LNCaP clone FGC (cell line): ENCODE results near the gene POU2F3.

Experiments
- DNase-seq: peaks from one replicate; pipeline ENCODE4 v3.0.0-alpha.2; 2011; ENCODE audit warnings: low read depth
- H3K4me3 ChIP-seq: 2 replicates; pipeline ENCODE4 v1.5.1; 2011; ENCODE audit warnings: mild to moderate bottlenecking, low read depth, low read length, control low read depth
- TF ChIP-seq, protein P1 (sequence below): IDR thresholded peaks from 2 replicates; pipeline ENCODE4 v1.5.1; 2012; ENCODE audit warnings: mild to moderate bottlenecking; ENCODE audit not compliant: control insufficient read depth, insufficient read depth; ENCODE audit errors: extremely low read depth

POU2F3 gene

DNA sequence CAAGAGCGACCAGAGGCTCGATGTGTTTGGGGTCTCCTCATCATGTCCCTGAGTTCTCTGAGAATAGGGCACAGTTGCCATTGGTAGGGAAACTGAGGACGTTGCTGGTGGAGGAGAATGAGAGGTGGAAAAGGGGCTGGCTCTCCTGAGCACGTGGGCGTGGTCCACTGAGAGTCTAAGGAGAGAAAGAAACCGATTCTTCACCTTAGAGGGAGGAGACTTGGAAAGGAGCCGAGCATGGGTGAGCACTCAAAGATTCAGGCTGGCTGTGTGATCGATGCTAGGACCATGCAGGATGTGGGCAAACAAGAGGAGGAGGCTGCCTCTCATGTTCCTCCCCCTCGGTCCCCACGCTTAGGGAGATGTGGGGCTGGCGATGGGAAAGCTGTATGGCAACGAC, 65.3 kb downstream of the POU2F3 start:
- DNase-seq: no peak
- no peak overlapping the region for H3K4me3 ChIP-seq
- TF ChIP-seq, protein P1, sequence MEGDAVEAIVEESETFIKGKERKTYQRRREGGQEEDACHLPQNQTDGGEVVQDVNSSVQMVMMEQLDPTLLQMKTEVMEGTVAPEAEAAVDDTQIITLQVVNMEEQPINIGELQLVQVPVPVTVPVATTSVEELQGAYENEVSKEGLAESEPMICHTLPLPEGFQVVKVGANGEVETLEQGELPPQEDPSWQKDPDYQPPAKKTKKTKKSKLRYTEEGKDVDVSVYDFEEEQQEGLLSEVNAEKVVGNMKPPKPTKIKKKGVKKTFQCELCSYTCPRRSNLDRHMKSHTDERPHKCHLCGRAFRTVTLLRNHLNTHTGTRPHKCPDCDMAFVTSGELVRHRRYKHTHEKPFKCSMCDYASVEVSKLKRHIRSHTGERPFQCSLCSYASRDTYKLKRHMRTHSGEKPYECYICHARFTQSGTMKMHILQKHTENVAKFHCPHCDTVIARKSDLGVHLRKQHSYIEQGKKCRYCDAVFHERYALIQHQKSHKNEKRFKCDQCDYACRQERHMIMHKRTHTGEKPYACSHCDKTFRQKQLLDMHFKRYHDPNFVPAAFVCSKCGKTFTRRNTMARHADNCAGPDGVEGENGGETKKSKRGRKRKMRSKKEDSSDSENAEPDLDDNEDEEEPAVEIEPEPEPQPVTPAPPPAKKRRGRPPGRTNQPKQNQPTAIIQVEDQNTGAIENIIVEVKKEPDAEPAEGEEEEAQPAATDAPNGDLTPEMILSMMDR: no peak

DNA sequence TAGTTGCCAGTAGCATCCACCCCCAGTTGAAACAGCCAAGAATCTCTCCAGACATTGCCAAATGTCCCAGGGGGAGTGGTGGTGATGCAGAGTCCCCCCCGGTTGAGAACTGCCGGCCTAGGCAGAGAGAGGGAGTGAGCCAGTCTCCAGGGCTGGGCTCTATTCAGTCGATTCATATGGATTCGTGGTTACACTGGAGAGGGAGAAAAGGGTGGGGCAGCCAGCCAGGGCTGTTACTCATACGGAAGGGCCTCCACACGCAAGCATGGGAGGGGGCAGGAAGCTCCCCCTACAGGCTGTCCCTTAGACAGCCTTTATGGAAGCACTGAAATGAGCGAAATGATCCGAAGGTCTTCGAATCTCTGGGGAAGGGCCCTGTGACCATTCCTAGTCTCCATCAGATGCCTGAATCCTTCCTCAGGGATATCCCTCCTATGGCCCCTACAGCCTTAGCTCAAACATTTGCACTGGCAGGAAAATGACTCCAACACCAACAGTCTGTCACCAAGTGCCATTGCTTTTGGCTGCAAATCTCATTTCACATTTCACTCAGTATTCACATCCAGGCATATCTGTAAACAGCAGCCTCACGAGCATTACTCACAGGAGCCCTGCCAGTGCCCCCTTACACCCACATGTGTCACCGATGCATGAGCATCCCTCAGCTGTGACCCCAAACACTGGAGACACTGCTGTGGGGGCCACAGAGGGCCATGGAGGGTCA, 66.7 kb downstream of the POU2F3 start:
- DNase-seq: no peak
- H3K4me3 ChIP-seq: no peak overlapping the region
- TF ChIP-seq, protein P1: no peak

DNA sequence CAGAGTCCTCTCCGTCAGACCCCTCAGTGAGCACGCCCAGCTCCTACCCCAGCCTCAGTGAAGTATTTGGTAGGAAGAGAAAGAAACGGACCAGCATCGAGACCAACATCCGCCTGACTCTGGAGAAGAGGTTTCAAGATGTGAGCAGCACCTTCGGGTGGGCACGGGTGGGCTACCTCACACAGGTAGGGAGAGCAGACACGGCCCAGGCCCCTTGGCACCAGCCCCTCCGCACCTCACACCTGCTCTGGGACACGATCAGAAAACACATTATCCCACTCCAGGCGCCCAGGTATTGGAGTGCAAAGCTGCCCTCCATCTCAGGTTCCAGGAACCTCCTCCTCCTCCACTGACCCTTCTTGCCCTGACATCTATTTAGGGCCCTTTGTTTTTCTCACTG, 67.5 kb downstream of the POU2F3 start:
- H3K4me3 ChIP-seq: no peak overlapping the region
- TF ChIP-seq, protein P1: no peak
- DNase-seq: no peak

DNA sequence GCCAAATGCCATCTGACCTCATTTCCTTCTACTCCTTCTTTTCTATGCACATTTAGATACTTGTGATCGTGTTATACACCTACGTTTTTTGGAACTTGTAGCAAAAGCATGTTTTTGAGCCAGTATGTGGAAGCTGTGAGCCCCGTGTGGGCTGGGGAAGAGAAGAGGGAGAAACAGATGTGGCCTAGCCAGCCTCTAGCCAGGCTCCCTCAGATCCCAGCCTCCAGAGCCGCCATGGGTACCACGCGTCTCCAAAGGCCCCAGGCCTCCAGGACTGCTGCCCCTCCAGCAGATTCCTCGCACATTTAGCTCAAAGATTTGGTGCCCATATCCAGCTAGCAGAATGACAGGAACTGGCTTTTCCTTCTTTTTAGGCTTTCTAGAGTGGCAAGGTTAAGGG, 68.1 kb downstream of the POU2F3 start:
- H3K4me3 ChIP-seq: no peak overlapping the region
- DNase-seq: no peak
- TF ChIP-seq, protein P1: no peak

DNA sequence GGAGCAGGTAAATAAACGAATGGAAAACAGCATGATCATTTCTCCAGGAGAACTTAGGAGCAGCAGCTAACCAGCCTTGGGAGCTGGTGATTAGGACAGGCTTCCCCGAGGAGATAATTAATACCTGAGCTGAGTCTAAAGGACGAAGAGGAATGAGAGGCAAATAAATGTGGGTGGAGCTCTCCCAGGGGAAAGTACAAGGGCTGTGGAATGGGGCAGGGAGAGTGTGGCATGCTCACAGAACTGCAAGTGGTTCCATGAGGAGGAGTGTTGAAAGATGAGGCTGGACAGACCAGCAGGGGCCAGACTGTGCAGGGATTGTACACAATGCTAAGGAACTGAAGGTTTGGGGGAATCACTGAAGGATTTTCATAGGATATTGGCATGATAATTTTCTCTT, 70.9 kb downstream of the POU2F3 start:
- TF ChIP-seq, protein P1: no peak
- DNase-seq: no peak
- no peak overlapping the region for H3K4me3 ChIP-seq

DNA sequence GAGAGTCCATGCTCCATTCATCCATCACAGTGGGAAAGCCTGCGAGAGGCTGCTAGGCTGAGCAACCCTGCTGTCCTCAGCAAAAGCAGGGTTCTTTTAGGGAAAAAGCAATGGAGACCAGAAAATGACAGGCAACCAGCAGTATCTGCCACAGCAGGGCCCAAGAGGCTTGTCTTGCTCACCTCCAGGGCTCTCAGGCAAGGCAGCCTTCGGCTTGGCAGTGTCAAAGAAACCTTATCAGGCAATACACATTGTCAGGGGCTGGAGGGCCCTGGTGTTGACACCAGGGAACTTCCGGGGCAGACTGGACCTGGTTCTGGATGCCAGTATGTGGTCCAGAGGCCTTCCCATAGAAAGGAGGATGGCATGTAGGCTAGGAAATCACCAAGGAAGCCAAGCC, 74.9 kb downstream of the POU2F3 start:
- H3K4me3 ChIP-seq: no peak overlapping the region
- TF ChIP-seq, protein P1: no peak
- no peak for DNase-seq

DNA sequence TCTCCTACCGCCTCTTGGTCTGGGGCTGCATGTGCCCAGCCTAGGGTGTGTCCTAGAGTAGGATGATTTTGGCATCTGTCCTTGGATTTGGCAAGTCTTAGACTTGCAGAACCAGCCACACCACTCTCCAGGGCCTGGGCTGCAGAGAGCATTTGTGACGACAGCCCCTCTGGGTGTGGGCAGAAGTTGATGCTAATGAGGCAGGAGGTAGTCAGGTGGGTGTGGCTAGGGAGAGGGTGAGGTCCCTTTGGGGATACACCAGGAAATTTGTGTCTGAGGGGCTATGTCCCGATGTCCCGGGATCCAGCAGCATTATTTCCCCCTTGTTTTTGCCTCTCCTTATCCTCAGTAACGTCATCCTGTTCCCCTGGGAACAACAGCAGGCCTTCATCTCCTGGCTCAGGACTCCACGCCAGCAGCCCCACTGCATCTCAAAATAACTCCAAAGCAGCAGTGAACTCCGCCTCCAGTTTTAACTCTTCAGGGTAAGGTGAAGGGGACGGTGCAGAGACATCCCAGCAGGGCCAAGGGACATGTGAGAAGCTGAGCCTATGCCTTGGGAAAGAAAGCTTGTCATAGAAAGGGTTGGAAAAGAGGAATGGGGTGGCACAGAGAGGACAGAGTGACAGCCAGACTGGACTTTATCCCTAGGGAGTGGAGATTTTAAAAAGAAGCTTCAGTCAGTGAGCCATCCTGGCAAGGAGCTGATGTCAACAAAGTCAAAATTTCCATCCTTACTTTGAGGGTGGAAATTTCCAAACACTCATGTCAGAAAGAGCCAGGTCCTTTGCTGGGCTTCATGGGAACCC, 77.1 kb downstream of the POU2F3 start:
- H3K4me3 ChIP-seq: no peak overlapping the region
- TF ChIP-seq, protein P1: no peak
- peak; percentile 93 for DNase-seq
